ENCODE results near the gene GARNL3.
A peak's percentile ranks its signal among the peaks of the same experiment; 100 is the strongest.

The GARNL3 gene

GRCh38 chr9:127308652-127309434 lies 44.3 kb downstream of the GARNL3 start:
- no peaks in the 10 kb centered on the region for H3F3A ChIP-seq (ENCODE audit: low read depth)
- H3K79me2 ChIP-seq (ENCODE audit: insufficient read depth, low read length) = no peaks in the 10 kb centered on the region
- peaks cover 6% of the 10 kb centered on the region for H3K27me3 ChIP-seq (ENCODE audit: insufficient read depth, low read length, poor library complexity, severe bottlenecking)
- no peaks in the 10 kb centered on the region for H3K9me3 ChIP-seq (ENCODE audit: insufficient read depth, low read depth, low read length)
- H2AFZ ChIP-seq (ENCODE audit: low read length) = no peak overlapping the region
- TF ChIP-seq EZH2phosphoT487 (IDR thresholded peaks at IDR 0.05; ENCODE audit: borderline replicate concordance) = no peak
- TF ChIP-seq CTCF (conservative IDR thresholded peaks at IDR 0.05; ENCODE audit: low read length) = no peak
- H3K4me2 ChIP-seq (ENCODE audit: low read depth, low read length, poor library complexity, severe bottlenecking) = no peak overlapping the region
- no peak overlapping the region for H3K9ac ChIP-seq (ENCODE audit: low read depth, low read length, poor library complexity, severe bottlenecking)
- H3K4me1 ChIP-seq (ENCODE audit: insufficient read depth, low read length, poor library complexity, severe bottlenecking) = no peaks in the 10 kb centered on the region
- H4K20me1 ChIP-seq (ENCODE audit: insufficient read depth, low read length, poor library complexity, severe bottlenecking) = no peaks in the 10 kb centered on the region
- H3K9me2 ChIP-seq (replicated peaks; ENCODE audit: low read depth, low read length) = no peaks in the 10 kb centered on the region
- H3K4me3 ChIP-seq (ENCODE audit: low read length, poor library complexity, severe bottlenecking) = no peak overlapping the region
- H3K36me3 ChIP-seq (ENCODE audit: insufficient read depth, low read length) = no peaks in the 10 kb centered on the region

GRCh38 chr9:127309715-127310114 lies 45.1 kb downstream of the GARNL3 start:
- H3K9me3 ChIP-seq (ENCODE audit: insufficient read depth, low read depth, low read length) = no peaks in the 10 kb centered on the region
- H3K79me2 ChIP-seq (ENCODE audit: insufficient read depth, low read length) = no peaks in the 10 kb centered on the region
- no peaks in the 10 kb centered on the region for H3K4me1 ChIP-seq (ENCODE audit: insufficient read depth, low read length, poor library complexity, severe bottlenecking)
- no peaks in the 10 kb centered on the region for H4K20me1 ChIP-seq (ENCODE audit: insufficient read depth, low read length, poor library complexity, severe bottlenecking)
- no peaks in the 10 kb centered on the region for H3K36me3 ChIP-seq (ENCODE audit: insufficient read depth, low read length)
- H3K4me3 ChIP-seq (ENCODE audit: low read length, poor library complexity, severe bottlenecking) = no peak overlapping the region
- H3K4me2 ChIP-seq (ENCODE audit: low read depth, low read length, poor library complexity, severe bottlenecking) = no peak overlapping the region
- H2AFZ ChIP-seq (ENCODE audit: low read length) = no peak overlapping the region
- H3K9me2 ChIP-seq (replicated peaks; ENCODE audit: low read depth, low read length) = no peaks in the 10 kb centered on the region
- H3K9ac ChIP-seq (ENCODE audit: low read depth, low read length, poor library complexity, severe bottlenecking) = no peak overlapping the region
- TF ChIP-seq EZH2phosphoT487 (IDR thresholded peaks at IDR 0.05; ENCODE audit: borderline replicate concordance) (no peak), CTCF (conservative IDR thresholded peaks at IDR 0.05; ENCODE audit: low read length) (no peak)
- H3K27me3 ChIP-seq (ENCODE audit: insufficient read depth, low read length, poor library complexity, severe bottlenecking) = peaks cover 6% of the 10 kb centered on the region
- H3F3A ChIP-seq (ENCODE audit: low read depth) = no peaks in the 10 kb centered on the region

- H3K79me2 ChIP-seq (ENCODE audit: insufficient read depth, low read length) = no peaks in the 10 kb centered on the region
- H4K20me1 ChIP-seq (ENCODE audit: insufficient read depth, low read length, poor library complexity, severe bottlenecking) = no peaks in the 10 kb centered on the region
- H3K9ac ChIP-seq (ENCODE audit: low read depth, low read length, poor library complexity, severe bottlenecking) = no peak overlapping the region
- peak overlapping the region; percentile 63; the same call in 1 of the 2 replicates for H2AFZ ChIP-seq (ENCODE audit: low read length)
- no peak overlapping the region for H3K4me2 ChIP-seq (ENCODE audit: low read depth, low read length, poor library complexity, severe bottlenecking)
- no peaks in the 10 kb centered on the region for H3K4me1 ChIP-seq (ENCODE audit: insufficient read depth, low read length, poor library complexity, severe bottlenecking)
- no peaks in the 10 kb centered on the region for H3K9me2 ChIP-seq (replicated peaks; ENCODE audit: low read depth, low read length)
- peaks cover 8% of the 10 kb centered on the region for H3K27me3 ChIP-seq (ENCODE audit: insufficient read depth, low read length, poor library complexity, severe bottlenecking)
- no peak overlapping the region for H3K4me3 ChIP-seq (ENCODE audit: low read length, poor library complexity, severe bottlenecking)
- H3K36me3 ChIP-seq (ENCODE audit: insufficient read depth, low read length) = no peaks in the 10 kb centered on the region
- no peaks in the 10 kb centered on the region for H3K9me3 ChIP-seq (ENCODE audit: insufficient read depth, low read depth, low read length)
- TF ChIP-seq EZH2phosphoT487 (IDR thresholded peaks at IDR 0.05; ENCODE audit: borderline replicate concordance) = no peak
- TF ChIP-seq CTCF (conservative IDR thresholded peaks at IDR 0.05; ENCODE audit: low read length) = peak; percentile 76
- no peaks in the 10 kb centered on the region for H3F3A ChIP-seq (ENCODE audit: low read depth)
Observed at GRCh38 chr9:127311239-127311741, 46.7 kb downstream of the GARNL3 start.

All from Loucy (cell line).